ENCODE measurements around the gene SEMA5A. TPM values are rescaled to one million over a fixed set of nuclear protein-coding genes. Genes with fewer than 3 reads are reported as not detected.

Gene SEMA5A
- total RNA-seq, 1 donor from 2014 or later = 13.8 TPM

DNA sequence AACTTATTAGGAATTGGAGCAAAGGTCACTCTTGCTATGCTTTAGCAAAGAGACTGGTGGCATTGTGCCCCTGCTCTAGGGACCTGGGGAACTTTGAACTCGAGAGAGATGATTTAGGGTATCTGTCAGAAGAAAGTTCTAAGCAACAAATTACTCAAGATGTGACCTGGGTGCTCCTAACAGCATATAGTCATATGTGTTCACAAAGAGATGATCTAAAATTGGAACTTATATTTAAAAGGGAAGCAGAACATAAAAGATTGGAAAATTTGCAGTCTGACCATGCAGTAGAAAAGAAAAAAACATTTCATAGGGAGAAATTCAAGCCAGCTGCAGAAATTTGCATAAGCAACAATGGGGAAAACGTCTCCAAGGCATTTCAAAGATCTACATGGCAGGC is 68.3 kb downstream of the SEMA5A start:
- H3K79me2 ChIP-seq (ENCODE audit: insufficient read depth, low read length) = no peaks in the 10 kb centered on the region
- FAIRE-seq (no peak), DNase-seq (ENCODE audit: low read depth) (no peak)
- peaks cover 6% of the 10 kb centered on the region for H3K4me1 Mint-ChIP-seq (ENCODE audit: low read depth, unreplicated experiment)
- H3K36me3 ChIP-seq (ENCODE audit: insufficient read depth, low read length) = no peaks in the 10 kb centered on the region
- no peak overlapping the region for H3K4me3 ChIP-seq (ENCODE audit: insufficient read depth, low read depth, low read length)
- H3K9ac ChIP-seq (ENCODE audit: low read length) = no peak overlapping the region
- H3K27ac ChIP-seq (ENCODE audit: low read depth, low read length) = no peak overlapping the region
- no peaks in the 10 kb centered on the region for H3K27me3 ChIP-seq (ENCODE audit: insufficient read depth, low read length)
- H3K4me1 ChIP-seq (ENCODE audit: insufficient read depth, low read length) = peaks cover 9% of the 10 kb centered on the region
- no peaks in the 10 kb centered on the region for H3K27me3 Mint-ChIP-seq (ENCODE audit: low read depth, unreplicated experiment)
- H3K4me3 Mint-ChIP-seq (ENCODE audit: unreplicated experiment) = no peak overlapping the region
- no peak overlapping the region for H2AFZ ChIP-seq (ENCODE audit: low read depth, low read length)
- H3K36me3 Mint-ChIP-seq (ENCODE audit: low read depth, unreplicated experiment) = peaks cover 8% of the 10 kb centered on the region
- H3K4me2 ChIP-seq (ENCODE audit: low read length) = no peak overlapping the region
- H3K9me3 ChIP-seq (ENCODE audit: insufficient read depth, low read depth, low read length) = peaks cover 10% of the 10 kb centered on the region
- peaks cover 17% of the 10 kb centered on the region for H3K9me3 Mint-ChIP-seq (ENCODE audit: unreplicated experiment)
- no peak overlapping the region for H3K27ac Mint-ChIP-seq (ENCODE audit: unreplicated experiment)
- H4K20me1 ChIP-seq (ENCODE audit: insufficient read depth, low read length) = peaks cover 4% of the 10 kb centered on the region
- no peak for TF ChIP-seq EZH2 (IDR thresholded peaks at IDR 0.05; ENCODE audit: insufficient read depth, low read length)
- TF ChIP-seq, protein P1, sequence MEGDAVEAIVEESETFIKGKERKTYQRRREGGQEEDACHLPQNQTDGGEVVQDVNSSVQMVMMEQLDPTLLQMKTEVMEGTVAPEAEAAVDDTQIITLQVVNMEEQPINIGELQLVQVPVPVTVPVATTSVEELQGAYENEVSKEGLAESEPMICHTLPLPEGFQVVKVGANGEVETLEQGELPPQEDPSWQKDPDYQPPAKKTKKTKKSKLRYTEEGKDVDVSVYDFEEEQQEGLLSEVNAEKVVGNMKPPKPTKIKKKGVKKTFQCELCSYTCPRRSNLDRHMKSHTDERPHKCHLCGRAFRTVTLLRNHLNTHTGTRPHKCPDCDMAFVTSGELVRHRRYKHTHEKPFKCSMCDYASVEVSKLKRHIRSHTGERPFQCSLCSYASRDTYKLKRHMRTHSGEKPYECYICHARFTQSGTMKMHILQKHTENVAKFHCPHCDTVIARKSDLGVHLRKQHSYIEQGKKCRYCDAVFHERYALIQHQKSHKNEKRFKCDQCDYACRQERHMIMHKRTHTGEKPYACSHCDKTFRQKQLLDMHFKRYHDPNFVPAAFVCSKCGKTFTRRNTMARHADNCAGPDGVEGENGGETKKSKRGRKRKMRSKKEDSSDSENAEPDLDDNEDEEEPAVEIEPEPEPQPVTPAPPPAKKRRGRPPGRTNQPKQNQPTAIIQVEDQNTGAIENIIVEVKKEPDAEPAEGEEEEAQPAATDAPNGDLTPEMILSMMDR (IDR thresholded peaks at IDR 0.05; ENCODE audit: insufficient read depth, low read depth, low read length) = no peak

- Mint-ChIP-seq H3K27ac (ENCODE audit: unreplicated experiment) (no peak overlapping the region), H3K4me1 (ENCODE audit: low read depth, unreplicated experiment) (peaks cover 10% of the 10 kb centered on the region), H3K9me3 (ENCODE audit: unreplicated experiment) (peaks cover 17% of the 10 kb centered on the region), H3K4me3 (ENCODE audit: unreplicated experiment) (no peak overlapping the region), H3K27me3 (ENCODE audit: low read depth, unreplicated experiment) (no peaks in the 10 kb centered on the region), H3K36me3 (ENCODE audit: low read depth, unreplicated experiment) (peaks cover 8% of the 10 kb centered on the region)
- TF ChIP-seq, protein P1 (IDR thresholded peaks at IDR 0.05; ENCODE audit: insufficient read depth, low read depth, low read length) = no peak
- no peak for TF ChIP-seq EZH2 (IDR thresholded peaks at IDR 0.05; ENCODE audit: insufficient read depth, low read length)
- H2AFZ ChIP-seq (ENCODE audit: low read depth, low read length) = no peak overlapping the region
- no peak overlapping the region for H3K4me2 ChIP-seq (ENCODE audit: low read length)
- no peak overlapping the region for H3K27ac ChIP-seq (ENCODE audit: low read depth, low read length)
- H4K20me1 ChIP-seq (ENCODE audit: insufficient read depth, low read length) = peaks cover 4% of the 10 kb centered on the region
- H3K36me3 ChIP-seq (ENCODE audit: insufficient read depth, low read length) = no peaks in the 10 kb centered on the region
- FAIRE-seq (no peak), DNase-seq (ENCODE audit: low read depth) (no peak)
- H3K9me3 ChIP-seq (ENCODE audit: insufficient read depth, low read depth, low read length) = peaks cover 10% of the 10 kb centered on the region
- H3K79me2 ChIP-seq (ENCODE audit: insufficient read depth, low read length) = no peaks in the 10 kb centered on the region
- H3K9ac ChIP-seq (ENCODE audit: low read length) = no peak overlapping the region
- H3K4me1 ChIP-seq (ENCODE audit: insufficient read depth, low read length) = peaks cover 4% of the 10 kb centered on the region
- H3K27me3 ChIP-seq (ENCODE audit: insufficient read depth, low read length) = no peaks in the 10 kb centered on the region
- H3K4me3 ChIP-seq (ENCODE audit: insufficient read depth, low read depth, low read length) = no peak overlapping the region
These were observed 71.5 kb downstream of the SEMA5A start for GRCh38 chr5:9474219-9475002.

DNA sequence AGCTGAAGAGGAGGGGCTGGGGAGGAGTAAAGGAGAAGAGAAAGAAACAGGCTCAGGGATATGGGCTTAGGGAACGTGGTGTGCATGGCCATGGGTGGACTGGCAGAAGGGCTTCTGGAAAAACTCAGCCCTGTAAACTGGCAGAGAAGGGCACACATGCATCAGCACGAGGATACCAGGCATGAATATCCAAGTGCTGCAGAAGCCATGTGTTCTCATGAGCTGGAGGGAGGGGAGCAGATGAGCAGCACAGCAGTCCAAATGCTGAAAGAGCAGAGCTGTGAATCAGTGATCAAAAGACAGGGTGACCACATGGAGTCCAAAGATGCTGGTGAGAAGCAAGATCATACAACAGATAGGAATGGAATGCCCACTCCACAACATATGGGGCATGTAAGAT is 72.3 kb downstream of the SEMA5A start:
- no peak overlapping the region for H3K9ac ChIP-seq (ENCODE audit: low read length)
- Mint-ChIP-seq H3K9me3 (ENCODE audit: unreplicated experiment) (peaks cover 17% of the 10 kb centered on the region), H3K27ac (ENCODE audit: unreplicated experiment) (no peak overlapping the region), H3K4me3 (ENCODE audit: unreplicated experiment) (no peak overlapping the region), H3K4me1 (ENCODE audit: low read depth, unreplicated experiment) (peaks cover 10% of the 10 kb centered on the region), H3K27me3 (ENCODE audit: low read depth, unreplicated experiment) (no peaks in the 10 kb centered on the region), H3K36me3 (ENCODE audit: low read depth, unreplicated experiment) (peaks cover 6% of the 10 kb centered on the region)
- no peaks in the 10 kb centered on the region for H3K4me1 ChIP-seq (ENCODE audit: insufficient read depth, low read length)
- H3K27me3 ChIP-seq (ENCODE audit: insufficient read depth, low read length) = no peaks in the 10 kb centered on the region
- H2AFZ ChIP-seq (ENCODE audit: low read depth, low read length) = no peak overlapping the region
- peaks cover 4% of the 10 kb centered on the region for H4K20me1 ChIP-seq (ENCODE audit: insufficient read depth, low read length)
- H3K4me2 ChIP-seq (ENCODE audit: low read length) = no peak overlapping the region
- FAIRE-seq = no peak
- H3K79me2 ChIP-seq (ENCODE audit: insufficient read depth, low read length) = no peaks in the 10 kb centered on the region
- peaks cover 10% of the 10 kb centered on the region for H3K9me3 ChIP-seq (ENCODE audit: insufficient read depth, low read depth, low read length)
- H3K36me3 ChIP-seq (ENCODE audit: insufficient read depth, low read length) = no peaks in the 10 kb centered on the region
- H3K4me3 ChIP-seq (ENCODE audit: insufficient read depth, low read depth, low read length) = no peak overlapping the region
- no peak for DNase-seq (ENCODE audit: low read depth)
- TF ChIP-seq EZH2 (IDR thresholded peaks at IDR 0.05; ENCODE audit: insufficient read depth, low read length) = no peak
- TF ChIP-seq, protein P1 (IDR thresholded peaks at IDR 0.05; ENCODE audit: insufficient read depth, low read depth, low read length) = no peak
- H3K27ac ChIP-seq (ENCODE audit: low read depth, low read length) = no peak overlapping the region

Data from astrocyte (in vitro differentiated cells and primary cell).